ES-I3 (cell line): ENCODE data around the gene FGF11.

Experiments
- H3K36me3 ChIP-seq: 2 replicates; pipeline ENCODE4 v1.6.1; 2013; ENCODE audit warnings: mild to moderate bottlenecking, low read length, control low read depth, moderate library complexity; ENCODE audit not compliant: insufficient read depth
- H3K4me1 ChIP-seq: 2 replicates; pipeline ENCODE4 v1.6.1; 2013; ENCODE audit warnings: mild to moderate bottlenecking, control low read depth, low read length; ENCODE audit not compliant: insufficient read depth
- H3K9ac ChIP-seq: 2 replicates; pipeline ENCODE4 v1.6.1; 2013; ENCODE audit warnings: low read depth, mild to moderate bottlenecking, low read length, moderate library complexity
- H3K9me3 ChIP-seq: 2 replicates; pipeline ENCODE4 v1.6.1; 2013; ENCODE audit warnings: mild to moderate bottlenecking, low read length, moderate library complexity; ENCODE audit not compliant: control insufficient read depth, insufficient read depth

The FGF11 gene

GRCh38 chr17:7404737-7405349 is 34.5 kb upstream of the FGF11 start:
- Histone ChIP-seq H3K36me3 (no peaks in the 10 kb centered on the region; the same call in 1 of the 2 replicates), H3K4me1 (peaks cover 14% of the 10 kb centered on the region), H3K9ac (peak overlapping the region; percentile 77), H3K9me3 (no peaks in the 10 kb centered on the region)

GRCh38 chr17:7405350-7406234 is 33.7 kb upstream of the FGF11 start:
- Histone ChIP-seq H3K4me1 (peaks cover 14% of the 10 kb centered on the region), H3K9ac (peak overlapping the region; percentile 77), H3K36me3 (no peaks in the 10 kb centered on the region; the same call in 1 of the 2 replicates), H3K9me3 (no peaks in the 10 kb centered on the region)

- H3K4me1 ChIP-seq, result peaks cover 14% of the 10 kb centered on the region
- peak overlapping the region; percentile 77; the same call in 1 of the 2 replicates for H3K9ac ChIP-seq
- no peaks in the 10 kb centered on the region; the same call in 1 of the 2 replicates for H3K36me3 ChIP-seq
- no peaks in the 10 kb centered on the region for H3K9me3 ChIP-seq
Observed at GRCh38 chr17:7406235-7406825, 33.0 kb upstream of the FGF11 start.

GRCh38 chr17:7407082-7407481 is 32.2 kb upstream of the FGF11 start:
- H3K4me1 ChIP-seq, result peaks cover 14% of the 10 kb centered on the region
- H3K36me3 ChIP-seq, result no peaks in the 10 kb centered on the region; the same call in 1 of the 2 replicates
- no peaks in the 10 kb centered on the region for H3K9me3 ChIP-seq
- H3K9ac ChIP-seq, result peak overlapping the region; percentile 9; the same call in 1 of the 2 replicates

- peaks cover 14% of the 10 kb centered on the region for H3K4me1 ChIP-seq
- no peaks in the 10 kb centered on the region for H3K9me3 ChIP-seq
- H3K36me3 ChIP-seq, result no peaks in the 10 kb centered on the region; the same call in 1 of the 2 replicates
- H3K9ac ChIP-seq, result peak within 1 kb of the TSS; percentile 32; the same call in 1 of the 2 replicates
Observed at GRCh38 chr17:7407485-7408251, 31.6 kb upstream of the FGF11 start, which contains the start of gene NLGN2. TSS of gene NLGN2 (plus strand) at chr17:7407845. CDS start at chr17:7408256, 411 bp downstream.

GRCh38 chr17:7408252-7408727 is 31.0 kb upstream of the FGF11 start:
- H3K4me1 ChIP-seq, result peaks cover 14% of the 10 kb centered on the region
- H3K9me3 ChIP-seq, result no peaks in the 10 kb centered on the region
- H3K36me3 ChIP-seq, result no peaks in the 10 kb centered on the region
- peak overlapping the region; percentile 32; the same call in 1 of the 2 replicates for H3K9ac ChIP-seq

GRCh38 chr17:7408863-7409262 is 30.4 kb upstream of the FGF11 start:
- no peaks in the 10 kb centered on the region for H3K9me3 ChIP-seq
- H3K4me1 ChIP-seq, result peaks cover 13% of the 10 kb centered on the region; the same call in 1 of the 2 replicates
- peak overlapping the region; percentile 32; the same call in 1 of the 2 replicates for H3K9ac ChIP-seq
- H3K36me3 ChIP-seq, result no peaks in the 10 kb centered on the region

GRCh38 chr17:7409716-7410115 is 29.6 kb upstream of the FGF11 start:
- Histone ChIP-seq H3K9ac (no peak overlapping the region), H3K9me3 (no peaks in the 10 kb centered on the region), H3K4me1 (peaks cover 13% of the 10 kb centered on the region; the same call in 1 of the 2 replicates), H3K36me3 (no peaks in the 10 kb centered on the region)

GRCh38 chr17:7410634-7411426 is 28.5 kb upstream of the FGF11 start:
- Histone ChIP-seq H3K4me1 (peaks cover 13% of the 10 kb centered on the region; the same call in 1 of the 2 replicates), H3K9me3 (no peaks in the 10 kb centered on the region), H3K9ac (no peak overlapping the region), H3K36me3 (no peaks in the 10 kb centered on the region)

GRCh38 chr17:7411427-7411750 is 27.9 kb upstream of the FGF11 start:
- peaks cover 13% of the 10 kb centered on the region; the same call in 1 of the 2 replicates for H3K4me1 ChIP-seq
- no peak overlapping the region for H3K9ac ChIP-seq
- no peaks in the 10 kb centered on the region for H3K36me3 ChIP-seq
- H3K9me3 ChIP-seq, result no peaks in the 10 kb centered on the region

- Histone ChIP-seq H3K4me1 (peaks cover 9% of the 10 kb centered on the region; the same call in 1 of the 2 replicates), H3K9ac (no peak overlapping the region)
Observed at GRCh38 chr17:7413346-7413985, 25.8 kb upstream of the FGF11 start.

GRCh38 chr17:7414837-7415236 is 24.5 kb upstream of the FGF11 start:
- no peaks in the 10 kb centered on the region for H3K9me3 ChIP-seq
- H3K36me3 ChIP-seq, result no peaks in the 10 kb centered on the region

More at GRCh38 chr17:7413346-7413985, 25.8 kb upstream of the FGF11 start:
- Histone ChIP-seq H3K36me3 (no peaks in the 10 kb centered on the region), H3K9me3 (no peaks in the 10 kb centered on the region)

GRCh38 chr17:7415784-7416183 is 23.5 kb upstream of the FGF11 start:
- H3K9ac ChIP-seq, result no peak overlapping the region
- H3K4me1 ChIP-seq, result peaks cover 19% of the 10 kb centered on the region; the same call in 1 of the 2 replicates
- H3K36me3 ChIP-seq, result no peaks in the 10 kb centered on the region
- H3K9me3 ChIP-seq, result no peaks in the 10 kb centered on the region

More at GRCh38 chr17:7414837-7415236, 24.5 kb upstream of the FGF11 start:
- Histone ChIP-seq H3K4me1 (peaks cover 14% of the 10 kb centered on the region; the same call in 1 of the 2 replicates), H3K9ac (no peak overlapping the region)
